ENCODE data around the gene MEGF11.

- TF ChIP-seq CTCF (IDR thresholded peaks at IDR 0.05) (no peak), POLR2AphosphoS5 (IDR thresholded peaks at IDR 0.05) (no peak)
Observed at GRCh38 chr15:66184492-66184891, 69.1 kb downstream of the MEGF11 start.
